Activated naive CD4-positive, alpha-beta T cell treated with Interleukin-2 at 50 U/mL for 16 hours (primary cell): ENCODE measurements around the gene C2CD3.

Experiments
- DNase-seq: peaks from one replicate; pipeline ENCODE4 v3.0.0-alpha.2; 2020

Gene C2CD3

GRCh38 chr11:73978576-73979086 is 192.2 kb downstream of the C2CD3 start:
- no peak for DNase-seq

- no peak for DNase-seq
Measured at GRCh38 chr11:73977856-73978519, 192.8 kb downstream of the C2CD3 start.

- DNase-seq: no peak
Measured at GRCh38 chr11:73976451-73977151, 194.2 kb downstream of the C2CD3 start.

- DNase-seq: no peak
Measured at GRCh38 chr11:73975479-73975757, 195.4 kb downstream of the C2CD3 start.

GRCh38 chr11:73974604-73975478 is 196.0 kb downstream of the C2CD3 start:
- DNase-seq: no peak

GRCh38 chr11:73972620-73973449 is 198.0 kb downstream of the C2CD3 start:
- DNase-seq: no peak

GRCh38 chr11:73972187-73972586 is 198.6 kb downstream of the C2CD3 start:
- DNase-seq: no peak

GRCh38 chr11:73971175-73971719 is 199.6 kb downstream of the C2CD3 start:
- DNase-seq: no peak

- DNase-seq: no peak
Measured at GRCh38 chr11:73969991-73970800, 200.6 kb downstream of the C2CD3 start.

GRCh38 chr11:73969091-73969490 is 201.7 kb downstream of the C2CD3 start:
- DNase-seq: no peak

GRCh38 chr11:73968356-73968966 is 202.3 kb downstream of the C2CD3 start:
- DNase-seq: no peak

GRCh38 chr11:73965764-73966121 is 205.1 kb downstream of the C2CD3 start:
- no peak for DNase-seq

GRCh38 chr11:73965076-73965763 is 205.6 kb downstream of the C2CD3 start:
- DNase-seq: no peak

- DNase-seq: no peak
Measured at GRCh38 chr11:73963861-73964260, 206.9 kb downstream of the C2CD3 start.
